Subcutaneous adipose tissue (tissue), 4 donors: ENCODE measurements around the gene TET2. TPM values are rescaled to one million over a fixed set of nuclear protein-coding genes. Genes with fewer than 3 reads are reported as not detected.

Experiments used
- CTCF ChIP-seq: fragments of 450-650 bp; IDR thresholded peaks from one replicate; pipeline ENCODE4 v1.5.1; 2016; ENCODE audit warnings: low read depth, mild to moderate bottlenecking, control low read depth, antibody characterized with exemption, moderate library complexity
- small RNA-seq: library from RNA; depleted of rRNA; stranded (forward); fragments of <200 nt; gene quantifications from one replicate; pipeline ENCODE3, GENCODE V24; 2016
- total RNA-seq, 4 donors: library from RNA; depleted of rRNA; stranded (reverse); fragments of >200 nt; gene quantifications; one replicate each; pipeline ENCODE4 v1.1.0, GENCODE V29; 2016

TET2 gene
- total RNA-seq, 4 donors from 2014 or later, result 20.5 to 35.4 (median 25.3) TPM

GRCh38 chr4:105306820-105307219 lies 160.1 kb downstream of the TET2 start:
- TF ChIP-seq CTCF, result no peak

GRCh38 chr4:105318486-105318885 lies 171.8 kb downstream of the TET2 start:
- no peak for TF ChIP-seq CTCF

GRCh38 chr4:105327222-105327621 lies 180.5 kb downstream of the TET2 start:
- TF ChIP-seq CTCF, result no peak

GRCh38 chr4:105327956-105328355 lies 181.3 kb downstream of the TET2 start:
- TF ChIP-seq CTCF, result no peak

GRCh38 chr4:105329081-105329480 lies 182.4 kb downstream of the TET2 start:
- TF ChIP-seq CTCF, result no peak

Small RNA genes lying within 50 kb of the gene (small RNA-seq; reads per million reads assigned to genes)
- gene RF00322 (not detected), gene RN7SL89P (not detected)
